H1 (cell line): ENCODE measurements around the gene GRIK2.

ENCODE experiments used
- CHD1 ChIP-seq: IDR thresholded peaks from 2 replicates; pipeline ENCODE4 v1.6.1; 2012; ENCODE audit warnings: low read depth, low read length, improper control_type of control experiment
- CTCF ChIP-seq, 3 experiments: IDR thresholded peaks; 1 replicate in 2 of 3; 2 replicates in 1 of 3; pipeline versions ENCODE4 v1.5.1 to v1.6.1; 2011; ENCODE audit warnings: low read length in 3 of 3, mild to moderate bottlenecking in 3 of 3, inconsistent platforms in 2 of 3, low read depth in 1 of 3, moderate library complexity in 1 of 3; ENCODE audit not compliant: insufficient read depth in 1 of 3; ENCODE audit errors: control extremely low read depth in 1 of 3
- GTF2F1 ChIP-seq: IDR thresholded peaks from 2 replicates; pipeline ENCODE4 v1.6.1; 2012; ENCODE audit warnings: low read depth, low read length, improper control_type of control experiment, borderline replicate concordance
- POLR2A ChIP-seq, 2 experiments: IDR thresholded peaks; 1 replicate in 1 of 2; 2 replicates in 1 of 2; pipeline ENCODE4 v1.6.1; 2011; ENCODE audit warnings: low read depth in 2 of 2, low read length in 2 of 2, mild to moderate bottlenecking in 2 of 2; ENCODE audit errors: control extremely low read depth in 1 of 2
- POLR2AphosphoS5 ChIP-seq: IDR thresholded peaks from 2 replicates; pipeline ENCODE4 v1.6.1; 2011; ENCODE audit warnings: low read depth, low read length
- TCF12 ChIP-seq: IDR thresholded peaks from 2 replicates; pipeline ENCODE4 v1.6.1; 2011; ENCODE audit warnings: low read depth, mild to moderate bottlenecking, low read length

DNA sequence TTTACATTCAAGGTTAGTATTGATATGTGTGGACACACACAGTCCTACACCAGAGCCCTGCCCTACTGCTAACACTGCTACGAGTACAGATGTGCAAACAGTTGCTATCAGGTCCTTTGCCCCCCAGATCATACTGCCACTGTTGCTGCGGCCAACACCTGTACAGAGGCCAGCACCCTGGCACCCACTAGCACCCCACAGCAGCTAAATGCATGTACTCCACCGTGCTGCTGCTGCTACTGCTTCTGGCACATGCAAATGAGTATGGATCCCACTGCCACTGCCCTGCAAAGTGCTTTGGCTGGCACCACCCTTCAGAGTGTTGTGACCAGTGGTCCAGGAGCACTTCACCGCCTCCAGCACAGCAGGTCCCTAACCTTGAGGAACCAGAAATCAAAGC is 621.9 kb downstream of the GRIK2 start:
- TF ChIP-seq GTF2F1 (no peak), CHD1 (no peak), CTCF (IDR thresholded peaks at IDR 0.05; ENCODE audit: control extremely low read depth in 1 of 3, insufficient read depth in 1 of 3, low read depth in 1 of 3, low read length in 3 of 3) (no peak), TCF12 (no peak), POLR2A (IDR thresholded peaks at IDR 0.05; ENCODE audit: control extremely low read depth in 1 of 2, low read depth in 2 of 2, low read length in 2 of 2) (no peak), POLR2AphosphoS5 (no peak)
